Measurements from ENCODE around the gene OTOP3.

- TF ChIP-seq POLR2A (IDR thresholded peaks at IDR 0.05): no peak
- TF ChIP-seq CTCF (IDR thresholded peaks at IDR 0.05): no peak
Measured at GRCh38 chr17:74995847-74996246, 60.1 kb downstream of the OTOP3 start.

Data from body of pancreas (tissue), 4 donors.